ENCODE results near the gene CRTC3. TPM values are rescaled to one million over a fixed set of nuclear protein-coding genes. Genes with fewer than 3 reads are reported as not detected.

CRTC3 gene
- total and polyA plus RNA-seq, 2 of the 4 experiments (the other 2 are of a cell fraction), result 4.7 to 14.8 TPM

- no peaks in the 10 kb centered on the region for H3K9me1 ChIP-seq (ENCODE audit: insufficient read depth, low read length)
- no peak overlapping the region for H3K27ac ChIP-seq (ENCODE audit: insufficient read depth, low read length)
- H3K4me2 ChIP-seq (ENCODE audit: low read depth, low read length), result no peak overlapping the region
- CTCF ChIA-PET, result interaction anchor here (0.9 to 1.8 kb wide), 2 partner anchors 76 to 266 kb away, joined by 3 to 6 read pairs; no protein-coding TSS in a partner anchor
- no CpG with 5 or more reads among the region's 9 CpGs for WGBS, 2 experiments (ENCODE audit: extremely low coverage in 2 of 2, insufficient read length in 1 of 2)
- DNase-seq (no peak), ATAC-seq (ENCODE audit: low read depth) (no peak)
- H2BK120ac ChIP-seq (ENCODE audit: low read depth, low read length), result no peak overlapping the region
- H2AK5ac ChIP-seq (ENCODE audit: low read depth, low read length), result no peak overlapping the region
- H3K9me3 ChIP-seq (ENCODE audit: control insufficient read depth, insufficient read depth, low read length), result no peaks in the 10 kb centered on the region
- H3K14ac ChIP-seq (replicated peaks; ENCODE audit: low read depth, low read length), result no peak overlapping the region
- H2BK5ac ChIP-seq (ENCODE audit: low read depth, low read length, poor library complexity, severe bottlenecking), result no peak overlapping the region
- no peak overlapping the region for H4K91ac ChIP-seq (ENCODE audit: insufficient read depth, low read depth, low read length)
- peaks cover 60% of the 10 kb centered on the region for H3K36me3 ChIP-seq (ENCODE audit: control insufficient read depth, insufficient read depth, low read length)
- no peak overlapping the region for H2BK20ac ChIP-seq (ENCODE audit: low read depth, low read length)
- H3K23ac ChIP-seq (ENCODE audit: low read depth, low read length), result no peak overlapping the region
- no peak overlapping the region for H2AFZ ChIP-seq (replicated peaks; ENCODE audit: low read length, poor library complexity)
- dilution Hi-C loops (cut with HindIII; ENCODE audit: low sequenced_read_pairs, unreplicated experiment), result no loop called here
- H3K56ac ChIP-seq (ENCODE audit: extremely low read depth, insufficient read depth, low read length), result no peak overlapping the region
- H3K4me3 ChIP-seq (ENCODE audit: insufficient read depth, low read depth, low read length), result no peak overlapping the region
- H2AK9ac ChIP-seq (replicated peaks; ENCODE audit: low read depth, low read length, poor library complexity), result no peak overlapping the region
- in situ Hi-C loops (cut with MboI; ENCODE audit: low sequenced_read_pairs), result no loop called here
- H3K9ac ChIP-seq (ENCODE audit: low read depth, low read length), result no peak overlapping the region
- no peaks in the 10 kb centered on the region for H4K20me1 ChIP-seq (ENCODE audit: insufficient read depth, low read length)
- no peaks in the 10 kb centered on the region for H3K27me3 ChIP-seq (ENCODE audit: control insufficient read depth, insufficient read depth, low read length)
- no peak overlapping the region for H4K5ac ChIP-seq (ENCODE audit: low read depth, low read length)
- H3K79me1 ChIP-seq (ENCODE audit: low read depth in 1 of 2, low read length in 2 of 2), result peaks cover 0 to 5% of the 10 kb centered on the region in 2 experiments; a peak in 2 of 4 replicates
- no peak overlapping the region for H2BK15ac ChIP-seq (ENCODE audit: low read depth, low read length)
- POLR2A ChIA-PET (ENCODE audit: unreplicated experiment), result interaction anchor here (0.7 kb wide), 1 partner anchor 16 kb away, joined by 5 read pairs; no protein-coding TSS in a partner anchor
- H4K8ac ChIP-seq (ENCODE audit: low read depth in 2 of 2, low read length in 2 of 2), result no peak overlapping the region; a peak in 1 of 4 replicates
- H3K4ac ChIP-seq (ENCODE audit: low read depth, low read length), result no peak overlapping the region
- TF ChIP-seq CHD1 (IDR thresholded peaks at IDR 0.05; ENCODE audit: low read depth, low read length), result no peak
- no peak for TF ChIP-seq ELK1 (IDR thresholded peaks at IDR 0.05; ENCODE audit: borderline replicate concordance, low read depth, low read length)
- no peak for TF ChIP-seq MXI1 (IDR thresholded peaks at IDR 0.05; ENCODE audit: borderline replicate concordance, low read depth, low read length)
- no peak for TF ChIP-seq CEBPB (IDR thresholded peaks at IDR 0.05; ENCODE audit: low read depth, low read length)
- no peak for TF ChIP-seq CTCF (conservative IDR thresholded peaks at IDR 0.05; ENCODE audit: low read depth, low read length)
- TF ChIP-seq SMC3 (IDR thresholded peaks at IDR 0.05; ENCODE audit: low read depth, low read length), result no peak
- no peak for TF ChIP-seq MAZ (IDR thresholded peaks at IDR 0.05; ENCODE audit: borderline replicate concordance, low read depth, low read length)
- no peak for TF ChIP-seq BHLHE40 (IDR thresholded peaks at IDR 0.05; ENCODE audit: low read depth, low read length)
- no peak for TF ChIP-seq POLR2A (IDR thresholded peaks at IDR 0.05; ENCODE audit: low read depth, low read length)
- TF ChIP-seq MAFK (IDR thresholded peaks at IDR 0.05; ENCODE audit: low read depth, low read length), result no peak
- TF ChIP-seq USF2 (IDR thresholded peaks at IDR 0.05; ENCODE audit: low read depth, low read length), result no peak
- TF ChIP-seq RAD21 (IDR thresholded peaks at IDR 0.05; ENCODE audit: low read length), result no peak
- no peak for TF ChIP-seq RFX5 (IDR thresholded peaks at IDR 0.05; ENCODE audit: low read depth, low read length)
- peaks cover 3% of the 10 kb centered on the region for H3K4me1 ChIP-seq (ENCODE audit: control insufficient read depth, insufficient read depth, low read length)
- intact Hi-C loops (cut with micrococcal nuclease), result loop anchor here (10.0 kb wide), 1 partner anchor 295 kb away; no protein-coding TSS in a partner anchor
- no peak overlapping the region for H3K18ac ChIP-seq (ENCODE audit: low read depth, low read length)
- no TSS peak for BruUV-seq (replicated peaks)
Measured at GRCh38 chr15:90619468-90619867, 89.7 kb downstream of the CRTC3 start.
